ENCODE data around the gene PRKCH.

Gene PRKCH

DNA sequence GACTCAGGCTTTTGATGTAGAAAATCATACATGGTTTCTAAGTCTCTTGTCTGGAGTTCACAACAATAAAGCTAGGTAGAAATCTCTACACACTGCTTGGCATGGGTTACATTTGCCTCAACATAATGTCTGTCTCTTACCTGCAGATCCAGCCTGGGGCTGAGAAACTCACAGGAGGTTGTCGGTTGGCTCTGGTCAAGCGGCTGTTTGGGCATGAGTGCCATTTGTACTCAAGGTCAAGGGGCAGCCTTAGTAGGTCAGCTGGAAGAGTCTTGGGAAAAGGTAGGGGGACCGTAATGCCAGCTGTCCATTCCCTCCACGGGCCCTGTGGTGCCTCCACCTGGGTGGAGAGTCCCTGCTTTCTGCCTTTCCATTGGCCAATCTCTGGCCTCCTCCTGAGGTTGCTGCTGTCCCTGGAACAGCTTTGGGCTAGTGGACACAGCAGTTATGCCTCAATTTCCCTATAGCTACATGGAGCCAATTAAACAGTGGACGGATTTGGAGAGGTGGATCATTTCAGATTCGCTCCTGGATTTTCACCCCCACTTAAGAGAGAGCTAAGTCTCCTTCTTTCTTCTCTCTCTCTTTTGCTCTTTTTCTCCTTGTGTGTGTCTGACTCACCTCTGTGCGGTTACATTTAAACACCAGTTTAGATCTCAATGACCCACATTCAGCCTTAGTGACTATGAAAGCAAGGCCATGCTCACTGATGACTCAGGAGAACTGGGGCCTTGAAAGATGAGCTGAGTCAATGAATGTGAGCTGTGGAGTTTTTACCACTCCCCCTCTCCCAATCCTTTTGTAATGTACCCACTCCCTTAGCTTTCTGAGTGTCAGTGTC lies 241.2 kb downstream of the PRKCH start:
- H3K27ac ChIP-seq (ENCODE audit: low read length): peak overlapping the region; percentile 85
- H3K4me1 ChIP-seq (ENCODE audit: control insufficient read depth in 1 of 2, insufficient read depth in 2 of 2, low read length in 2 of 2): peaks cover under 1 to 25% of the 10 kb centered on the region in 2 donors
- H3K4me3 ChIP-seq (ENCODE audit: low read depth in 1 of 2, low read length in 2 of 2): no peak overlapping the region

DNA sequence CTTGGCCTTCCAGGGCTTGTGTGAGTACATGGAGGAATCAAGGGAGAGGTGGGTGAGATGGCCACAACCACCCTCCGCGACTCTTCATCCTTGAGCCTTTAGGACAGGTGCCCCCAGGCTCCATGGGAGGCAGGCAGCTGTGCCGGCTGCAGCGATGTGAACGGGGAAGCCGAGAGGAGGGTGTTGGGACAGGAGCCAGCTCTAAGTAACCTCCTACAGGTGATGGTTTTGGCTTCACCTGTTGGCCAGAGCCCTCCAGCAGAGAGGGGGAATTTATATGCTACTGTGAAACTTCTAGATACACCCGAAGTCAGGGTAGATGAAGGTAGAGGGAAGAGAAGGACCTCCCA lies 241.8 kb downstream of the PRKCH start:
- Histone ChIP-seq H3K4me3 (ENCODE audit: low read depth in 1 of 2, low read length in 2 of 2) (no peak overlapping the region), H3K36me3 (ENCODE audit: control insufficient read depth in 1 of 2, insufficient read depth in 2 of 2, low read length in 2 of 2) (peaks cover 0 to 6% of the 10 kb centered on the region in 2 donors), H3K27me3 (ENCODE audit: low read depth, low read length) (no peaks in the 10 kb centered on the region), H3K4me1 (ENCODE audit: control insufficient read depth in 1 of 2, insufficient read depth in 2 of 2, low read length in 2 of 2) (peaks cover 6 to 29% of the 10 kb centered on the region in 2 donors), H3K27ac (ENCODE audit: low read length) (no peak overlapping the region), H3K9me3 (ENCODE audit: control insufficient read depth in 1 of 2, low read length in 2 of 2) (no peaks in the 10 kb centered on the region)

More for the DNA sequence above, 241.2 kb downstream of the PRKCH start:
- no peaks in the 10 kb centered on the region for H3K9me3 ChIP-seq (ENCODE audit: control insufficient read depth in 1 of 2, low read length in 2 of 2)
- no peaks in the 10 kb centered on the region for H3K27me3 ChIP-seq (ENCODE audit: low read depth, low read length)
- H3K36me3 ChIP-seq (ENCODE audit: control insufficient read depth in 1 of 2, insufficient read depth in 2 of 2, low read length in 2 of 2): peaks cover 0 to 6% of the 10 kb centered on the region in 2 donors

DNA sequence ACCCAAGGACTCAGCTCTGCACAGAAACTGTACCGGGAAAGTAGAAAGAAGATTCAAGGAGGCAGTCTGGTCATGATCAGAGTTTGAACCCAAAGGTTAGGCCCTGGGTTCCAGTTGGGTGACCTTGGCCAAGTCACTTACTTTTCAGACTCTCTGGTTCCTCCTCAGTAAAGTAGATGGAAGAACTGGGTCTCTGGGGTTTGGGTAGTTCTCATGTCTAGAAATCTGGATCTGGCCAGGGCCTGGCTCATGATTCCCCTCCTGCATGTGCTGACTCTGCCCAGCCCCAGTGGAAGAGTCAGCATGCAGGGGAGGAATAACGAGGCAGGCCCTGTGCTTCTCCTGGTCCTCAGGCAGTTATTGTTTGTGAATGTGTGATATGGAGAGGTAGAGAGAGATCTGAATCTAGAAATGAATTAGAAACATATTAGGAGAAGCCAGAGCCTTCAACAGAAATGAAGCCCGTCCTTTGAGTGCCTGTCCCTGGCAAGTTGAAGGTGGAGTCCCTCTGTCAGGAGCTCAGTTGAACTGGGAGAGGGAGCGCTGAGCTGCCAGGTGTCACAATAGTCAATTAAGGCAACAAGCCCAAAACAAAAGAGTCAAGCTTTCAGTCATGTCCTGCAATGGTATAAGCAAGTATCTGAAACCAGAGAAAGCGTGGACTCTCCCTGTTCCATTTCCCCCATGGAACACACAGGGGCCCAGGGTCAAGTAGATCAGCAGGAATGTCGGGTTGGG lies 242.7 kb downstream of the PRKCH start:
- H3K9me3 ChIP-seq (ENCODE audit: control insufficient read depth in 1 of 2, low read length in 2 of 2): no peaks in the 10 kb centered on the region
- peaks cover 0 to 6% of the 10 kb centered on the region in 2 donors for H3K36me3 ChIP-seq (ENCODE audit: control insufficient read depth in 1 of 2, insufficient read depth in 2 of 2, low read length in 2 of 2)
- H3K27ac ChIP-seq (ENCODE audit: low read length): no peak overlapping the region
- H3K4me3 ChIP-seq (ENCODE audit: low read depth in 1 of 2, low read length in 2 of 2): no peak overlapping the region
- H3K4me1 ChIP-seq (ENCODE audit: control insufficient read depth in 1 of 2, insufficient read depth in 2 of 2, low read length in 2 of 2): peaks cover 11 to 30% of the 10 kb centered on the region in 2 donors
- H3K27me3 ChIP-seq (ENCODE audit: low read depth, low read length): no peaks in the 10 kb centered on the region

DNA sequence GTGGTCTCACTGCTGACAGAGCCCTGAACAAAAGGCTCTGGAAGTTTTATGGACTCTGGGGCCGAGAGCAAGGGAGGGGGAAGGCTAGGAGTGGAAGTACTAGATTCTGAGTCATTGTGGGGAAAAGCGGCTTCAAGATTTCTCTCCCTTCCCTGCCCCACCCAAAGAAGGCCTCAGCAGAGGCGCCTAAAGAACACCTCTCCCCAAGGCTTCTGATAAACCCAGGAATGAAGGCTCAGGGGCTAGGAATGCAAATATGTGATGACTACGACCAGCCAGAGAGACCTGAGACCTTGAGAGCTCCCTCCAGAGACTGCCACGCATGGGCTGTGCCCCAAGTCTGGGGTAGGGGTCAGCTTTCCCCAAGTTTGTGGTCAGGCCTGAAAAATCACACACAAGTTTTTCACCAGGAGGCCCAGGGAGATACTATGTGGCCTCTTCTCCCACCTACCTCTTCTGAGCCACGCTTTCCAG lies 243.3 kb downstream of the PRKCH start:
- Histone ChIP-seq H3K36me3 (ENCODE audit: control insufficient read depth in 1 of 2, insufficient read depth in 2 of 2, low read length in 2 of 2) (peaks cover 0 to 6% of the 10 kb centered on the region in 2 donors), H3K4me3 (ENCODE audit: low read depth in 1 of 2, low read length in 2 of 2) (no peak overlapping the region), H3K9me3 (ENCODE audit: control insufficient read depth in 1 of 2, low read length in 2 of 2) (no peaks in the 10 kb centered on the region), H3K27ac (ENCODE audit: low read length) (no peak overlapping the region), H3K27me3 (ENCODE audit: low read depth, low read length) (no peaks in the 10 kb centered on the region), H3K4me1 (ENCODE audit: control insufficient read depth in 1 of 2, insufficient read depth in 2 of 2, low read length in 2 of 2) (peaks cover 11 to 30% of the 10 kb centered on the region in 2 donors)

DNA sequence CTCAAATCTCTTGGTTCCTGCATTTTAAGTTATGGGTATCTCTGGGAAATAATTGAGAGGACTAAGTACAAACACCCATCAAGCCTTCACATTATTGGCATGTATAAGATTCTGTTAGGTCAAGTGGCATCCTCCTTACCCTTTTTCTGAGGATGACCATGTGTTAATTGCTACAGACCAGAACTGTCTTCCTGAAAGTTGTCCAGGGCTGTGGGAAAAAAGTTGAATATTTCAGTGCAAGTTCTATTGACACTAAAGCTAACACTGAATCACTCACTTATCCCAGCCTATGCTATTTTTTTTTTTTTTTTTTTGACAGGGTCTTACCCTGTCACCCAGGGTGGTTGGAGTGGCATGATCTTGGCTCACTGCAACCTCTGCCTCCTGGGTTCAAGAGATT lies 243.8 kb downstream of the PRKCH start:
- Histone ChIP-seq H3K4me3 (ENCODE audit: low read depth in 1 of 2, low read length in 2 of 2) (no peak overlapping the region), H3K36me3 (ENCODE audit: control insufficient read depth in 1 of 2, insufficient read depth in 2 of 2, low read length in 2 of 2) (peaks cover 0 to 6% of the 10 kb centered on the region in 2 donors), H3K27ac (ENCODE audit: low read length) (no peak overlapping the region), H3K27me3 (ENCODE audit: low read depth, low read length) (no peaks in the 10 kb centered on the region), H3K4me1 (ENCODE audit: control insufficient read depth in 1 of 2, insufficient read depth in 2 of 2, low read length in 2 of 2) (peaks cover 11 to 30% of the 10 kb centered on the region in 2 donors), H3K9me3 (ENCODE audit: control insufficient read depth in 1 of 2, low read length in 2 of 2) (no peaks in the 10 kb centered on the region)

DNA sequence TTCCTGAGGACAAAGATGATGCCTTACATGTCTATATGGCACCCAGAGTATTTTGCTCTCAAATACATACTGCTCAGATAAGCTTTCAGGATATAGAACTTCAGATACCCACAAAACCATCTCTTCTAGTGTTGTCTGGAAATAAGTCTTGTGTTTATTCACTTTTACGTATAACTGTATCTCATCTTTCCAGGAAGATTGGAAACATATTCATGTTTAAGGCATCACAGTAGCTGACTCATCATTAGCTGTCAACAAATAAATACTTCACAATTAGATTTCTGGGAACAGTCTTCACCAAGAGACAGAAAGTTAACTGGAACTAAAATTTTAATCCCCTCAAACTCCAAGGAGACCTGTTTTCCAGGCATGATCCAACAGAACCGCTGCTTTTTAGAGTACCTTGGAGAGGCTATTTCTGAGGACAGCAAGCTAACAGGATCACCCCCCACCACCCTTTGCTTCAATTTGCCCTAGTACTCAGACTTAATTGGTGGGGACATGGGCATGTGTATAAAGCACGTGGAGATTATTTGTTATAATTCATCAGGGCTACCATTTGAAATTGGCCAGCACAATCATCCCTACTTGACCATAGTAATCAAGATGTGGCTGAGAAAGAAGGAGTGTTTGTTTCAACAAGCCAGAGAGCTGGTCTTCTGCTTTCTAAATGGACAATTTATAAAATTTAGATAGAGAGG lies 244.6 kb downstream of the PRKCH start:
- Histone ChIP-seq H3K4me3 (ENCODE audit: low read depth in 1 of 2, low read length in 2 of 2) (no peak overlapping the region), H3K9me3 (ENCODE audit: control insufficient read depth in 1 of 2, low read length in 2 of 2) (no peaks in the 10 kb centered on the region), H3K27me3 (ENCODE audit: low read depth, low read length) (no peaks in the 10 kb centered on the region), H3K27ac (ENCODE audit: low read length) (peak overlapping the region; percentile 39), H3K4me1 (ENCODE audit: control insufficient read depth in 1 of 2, insufficient read depth in 2 of 2, low read length in 2 of 2) (peaks cover 11 to 25% of the 10 kb centered on the region in 2 donors), H3K36me3 (ENCODE audit: control insufficient read depth in 1 of 2, insufficient read depth in 2 of 2, low read length in 2 of 2) (peaks cover 0 to 6% of the 10 kb centered on the region in 2 donors)

DNA sequence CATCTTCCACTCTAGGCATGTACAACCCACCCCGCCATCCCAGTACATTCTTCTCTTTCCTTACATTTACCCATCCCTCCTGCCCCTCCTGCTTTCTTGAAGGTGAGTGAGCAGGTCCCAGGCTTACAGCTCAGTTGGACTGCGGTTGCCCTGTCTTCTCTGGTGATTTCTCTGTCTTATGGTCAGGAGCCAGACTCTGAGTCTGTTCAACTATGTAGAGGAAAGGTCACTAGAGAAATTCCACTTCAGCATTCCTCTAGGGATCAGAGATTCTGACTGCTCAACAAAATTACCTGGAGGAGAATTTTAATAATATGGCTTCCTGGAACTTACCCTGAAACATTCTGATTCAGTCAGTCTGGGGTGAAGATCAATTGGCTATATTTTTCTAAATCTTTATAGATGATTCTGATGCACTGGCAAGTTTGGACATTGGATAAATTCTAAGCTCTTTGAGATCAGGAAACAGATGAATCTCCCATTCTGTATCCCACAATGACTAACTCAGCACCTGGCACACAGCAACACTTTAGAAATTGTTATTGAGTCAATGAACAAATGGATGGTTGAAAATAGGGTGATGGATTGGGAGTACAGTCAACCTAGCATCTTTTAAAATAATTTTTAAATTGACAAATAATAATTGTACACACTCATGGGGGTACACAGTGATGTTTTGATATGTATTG lies 245.3 kb downstream of the PRKCH start:
- peak overlapping the region; percentile 39 for H3K27ac ChIP-seq (ENCODE audit: low read length)
- no peaks in the 10 kb centered on the region for H3K9me3 ChIP-seq (ENCODE audit: control insufficient read depth in 1 of 2, low read length in 2 of 2)
- no peak overlapping the region for H3K4me3 ChIP-seq (ENCODE audit: low read depth in 1 of 2, low read length in 2 of 2)
- no peaks in the 10 kb centered on the region for H3K27me3 ChIP-seq (ENCODE audit: low read depth, low read length)
- peaks cover 11 to 18% of the 10 kb centered on the region in 2 donors for H3K4me1 ChIP-seq (ENCODE audit: control insufficient read depth in 1 of 2, insufficient read depth in 2 of 2, low read length in 2 of 2)
- H3K36me3 ChIP-seq (ENCODE audit: control insufficient read depth in 1 of 2, insufficient read depth in 2 of 2, low read length in 2 of 2): peaks cover 0 to 6% of the 10 kb centered on the region in 2 donors

DNA sequence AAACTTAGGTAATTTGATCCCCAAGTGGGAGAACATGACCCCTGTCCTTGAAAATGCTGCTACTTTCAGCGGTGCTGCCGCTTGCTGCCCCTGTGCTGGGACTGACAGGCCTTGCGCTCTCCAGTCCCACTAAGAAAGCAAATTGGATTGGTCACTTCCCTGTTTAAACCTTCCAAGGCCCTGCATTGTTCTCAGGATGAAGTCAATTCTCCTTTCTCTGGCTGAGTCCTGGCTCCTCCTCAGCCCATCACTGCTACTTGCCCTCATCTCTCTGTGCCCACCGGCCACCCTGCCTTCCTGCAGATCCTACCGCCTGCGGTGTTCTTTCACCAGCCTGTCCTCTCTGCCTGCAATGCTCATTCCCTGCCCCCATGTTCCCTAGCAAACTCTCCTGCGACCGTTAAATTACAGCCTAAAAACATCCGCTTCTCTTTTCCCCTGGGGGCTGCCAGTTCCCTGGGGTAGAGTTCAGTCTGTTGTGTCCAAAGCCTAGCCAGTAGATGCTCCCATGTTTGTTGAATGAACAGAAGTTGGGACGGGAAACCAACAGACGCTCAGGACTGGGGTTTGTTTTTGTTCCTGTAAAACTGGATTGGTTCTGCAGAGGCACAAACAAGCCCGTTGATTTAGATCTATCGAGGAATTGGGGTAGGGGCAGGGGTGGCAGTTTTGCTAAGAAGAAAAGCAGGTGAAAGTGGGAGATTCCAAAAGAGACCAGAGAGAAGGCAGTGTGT lies 246.6 kb downstream of the PRKCH start:
- peaks cover 8 to 11% of the 10 kb centered on the region in 2 donors for H3K4me1 ChIP-seq (ENCODE audit: control insufficient read depth in 1 of 2, insufficient read depth in 2 of 2, low read length in 2 of 2)
- peaks cover 0 to 6% of the 10 kb centered on the region in 2 donors for H3K36me3 ChIP-seq (ENCODE audit: control insufficient read depth in 1 of 2, insufficient read depth in 2 of 2, low read length in 2 of 2)
- no peaks in the 10 kb centered on the region for H3K9me3 ChIP-seq (ENCODE audit: control insufficient read depth in 1 of 2, low read length in 2 of 2)
- no peaks in the 10 kb centered on the region for H3K27me3 ChIP-seq (ENCODE audit: low read depth, low read length)
- H3K27ac ChIP-seq (ENCODE audit: low read length): peak overlapping the region; percentile 53
- H3K4me3 ChIP-seq (ENCODE audit: low read depth in 1 of 2, low read length in 2 of 2): peak overlapping the region in 1 of 2 donors; percentile 39

DNA sequence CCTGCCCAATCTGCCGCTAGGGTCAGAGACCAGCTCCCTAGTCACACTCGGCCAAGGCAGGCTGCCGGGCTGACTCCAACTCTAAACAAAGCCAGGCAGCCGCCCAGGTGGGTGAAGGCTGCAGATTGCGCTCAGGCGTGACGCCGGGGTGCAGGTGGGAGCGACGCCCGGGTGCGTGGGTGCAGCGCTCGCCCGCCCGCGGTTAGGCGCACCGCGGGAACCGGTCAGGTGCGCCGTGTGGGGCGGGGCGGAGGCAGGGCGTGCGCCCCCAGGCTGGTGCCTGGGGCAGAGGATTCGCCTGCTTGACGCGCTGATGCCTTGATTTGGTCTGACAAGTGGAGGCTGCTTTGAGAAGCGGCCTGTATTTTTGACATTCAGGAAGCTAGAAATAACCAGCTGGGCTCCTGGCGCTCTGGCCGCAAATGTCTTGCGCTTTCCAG lies 247.2 kb downstream of the PRKCH start:
- Histone ChIP-seq H3K27ac (ENCODE audit: low read length) (peak overlapping the region; percentile 53), H3K4me3 (ENCODE audit: low read depth in 1 of 2, low read length in 2 of 2) (peak overlapping the region in 1 of 2 donors; percentile 39), H3K27me3 (ENCODE audit: low read depth, low read length) (no peaks in the 10 kb centered on the region), H3K4me1 (ENCODE audit: control insufficient read depth in 1 of 2, insufficient read depth in 2 of 2, low read length in 2 of 2) (peaks cover 12 to 13% of the 10 kb centered on the region in 2 donors), H3K9me3 (ENCODE audit: control insufficient read depth in 1 of 2, low read length in 2 of 2) (no peaks in the 10 kb centered on the region), H3K36me3 (ENCODE audit: control insufficient read depth in 1 of 2, insufficient read depth in 2 of 2, low read length in 2 of 2) (peaks cover 0 to 6% of the 10 kb centered on the region in 2 donors)

DNA sequence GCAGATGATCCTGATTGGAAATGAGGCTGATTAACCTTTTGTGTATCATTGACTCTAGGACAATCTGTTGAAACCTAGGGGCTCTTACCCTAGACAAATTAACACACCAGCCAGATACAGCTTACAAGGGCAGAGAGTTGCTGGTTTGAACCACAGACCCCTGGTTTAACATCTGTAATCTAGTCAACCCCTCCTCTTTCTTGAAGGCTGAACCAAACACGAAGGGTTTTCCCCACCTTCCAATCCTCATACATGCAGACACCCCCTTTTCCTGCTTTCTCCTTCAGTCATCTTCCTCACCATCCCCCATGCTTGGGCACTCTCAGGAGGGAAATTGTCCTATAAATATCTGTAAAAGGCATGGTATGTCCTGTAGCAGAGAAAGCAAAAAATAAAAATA lies 247.9 kb downstream of the PRKCH start:
- peak overlapping the region in 1 of 2 donors; percentile 39 for H3K4me3 ChIP-seq (ENCODE audit: low read depth in 1 of 2, low read length in 2 of 2)
- peaks cover 10 to 15% of the 10 kb centered on the region in 2 donors for H3K4me1 ChIP-seq (ENCODE audit: control insufficient read depth in 1 of 2, insufficient read depth in 2 of 2, low read length in 2 of 2)

More for the DNA sequence above, 247.9 kb downstream of the PRKCH start:
- Histone ChIP-seq H3K9me3 (ENCODE audit: control insufficient read depth in 1 of 2, low read length in 2 of 2) (no peaks in the 10 kb centered on the region), H3K36me3 (ENCODE audit: control insufficient read depth in 1 of 2, insufficient read depth in 2 of 2, low read length in 2 of 2) (peaks cover 0 to 2% of the 10 kb centered on the region in 2 donors), H3K27me3 (ENCODE audit: low read depth, low read length) (no peaks in the 10 kb centered on the region), H3K27ac (ENCODE audit: low read length) (no peak overlapping the region)

Data from muscle layer of duodenum (tissue), 2 donors.